Heart left ventricle (tissue), 16 donors: ENCODE measurements around the gene FAM241B. TPM values are rescaled to one million over a fixed set of nuclear protein-coding genes. Genes with fewer than 3 reads are reported as not detected.

Experiments used
- ATAC-seq, 4 donors: fragments of 200-7000 bp; cut with Tn5 transposase; one replicate each; pipeline ENCODE4 v1.9.1; 2020 to 2022; ENCODE audit warnings: moderate library complexity in 4 of 4, mild to moderate bottlenecking in 3 of 4, moderate number of reproducible peaks in 1 of 4
- DNase-seq, 5 donors: peaks; one replicate each; pipeline ENCODE4 v3.0.0-alpha.2; 2020
- H3K27ac ChIP-seq, 12 donors: fragments of 200-600 bp; sonication (generic) in 4 of 12; one replicate each; pipeline versions ENCODE4 v1.5.0 to v1.8.0; 2016 to 2022; ENCODE audit warnings: mild to moderate bottlenecking in 2 of 12
- H3K27me3 ChIP-seq, 9 donors: fragments of 200-600 bp; sonication (generic) in 2 of 9; one replicate each; pipeline versions ENCODE4 v1.5.1 to v1.8.0; 2016 to 2022; ENCODE audit warnings: mild to moderate bottlenecking in 3 of 9
- H3K36me3 ChIP-seq, 9 donors: fragments of 200-600 bp; sonication (generic) in 2 of 9; one replicate each; pipeline versions ENCODE4 v1.5.0 to v1.8.0; 2018 to 2022; ENCODE audit warnings: mild to moderate bottlenecking in 2 of 9
- H3K4me1 ChIP-seq, 12 donors: fragments of 200-600 bp; sonication (generic) in 4 of 12; one replicate each; pipeline versions ENCODE4 v1.5.0 to v1.8.0; 2016 to 2022; ENCODE audit warnings: mild to moderate bottlenecking in 3 of 12
- H3K4me3 ChIP-seq, 12 donors: fragments of 200-600 bp; sonication (generic) in 4 of 12; one replicate each; pipeline versions ENCODE4 v1.5.0 to v1.8.0; 2017 to 2022; ENCODE audit warnings: mild to moderate bottlenecking in 9 of 12, moderate library complexity in 4 of 12
- H3K9me3 ChIP-seq, 12 donors: fragments of 200-600 bp; sonication (generic) in 4 of 12; one replicate each; pipeline versions ENCODE4 v1.5.0 to v1.8.0; 2016 to 2022; ENCODE audit warnings: mild to moderate bottlenecking in 1 of 12
- POLR2A ChIP-seq, 2 donors: fragments of 450-650 bp; IDR thresholded peaks; one replicate each; pipeline ENCODE4 v1.6.1; 2017; ENCODE audit warnings: antibody characterized with exemption in 2 of 2, mild to moderate bottlenecking in 2 of 2, moderate library complexity in 2 of 2
- WGBS, 4 donors: extraction: QIAGEN DNeasy Blood & Tissue Kit in 2 of 4; methylation state at CpG; one replicate each; pipeline versions ENCODE4 v1.1.5 to v1.1.7; 2013 to 2018; 5-methylcytosine and 5-hydroxymethylcytosine counted together
- intact Hi-C, 10 donors: fragments of 100-400 bp; cut with DNase I; formaldehyde crosslinking; loops; one replicate each; pipeline versions ENCODE4 v1.11.1 to v1.14.2; 2022
- polyA plus RNA-seq, 2 donors: library from polyadenylated mRNA; stranded (reverse); fragments of 200-250 nt; gene quantifications; one replicate each; pipeline ENCODE4 v1.2.3, GENCODE V29; 2013
- total RNA-seq, 9 donors: library from RNA; depleted of rRNA in 2 of 9; stranded (reverse); fragments of >200 nt in 2 of 9; fragmentation: NEBNext Ultra II Directional in 3 of 9; extraction: Animal tissue kit (Norgen Biotek cat#: 25700) in 3 of 9; gene quantifications; one replicate each; pipeline versions ENCODE4 v1.1.0 to v1.2.4, GENCODE V29; 2016 to 2023
- TF ChIP-seq, protein P1 (sequence below), 12 donors: fragments of 200-600 bp; sonication (generic) in 4 of 12; IDR thresholded peaks; one replicate each; pipeline versions ENCODE4 v1.5.0 to v1.8.0; 2018 to 2022; ENCODE audit warnings: antibody characterized with exemption in 12 of 12, mild to moderate bottlenecking in 5 of 12
- donor health status: ischemic (EF 13 %, LVEDD 7.1; RV severe dilation, severe dysfunction).
- donor health status: healthy with polysubstance abuse.
- donor health status: DM: no; HTN: yes; CAD: no.
- donor health status: DM: no; HTN: no; CAD: no.
- donor health status: ischemic (EF 25% LVEDD 6.9; RV normal size, moderate dysfunction).
- donor health status: ischemic (EF 25% LVEDD 5.7; RV mildly dilated, moderate dysfunction).
- donor health status: healthy.
- donor health status: DM: yes; HTN: yes; CAD: no.
- donor health status: ischemic (EF 35%, LVEDD 5.7; RV mildly dilated, moderate dysfunction).
- donor health status: nonischemic (EF 11% LVEDD 7.7; RV severe dilation, severe dysfunction).
- donor health status: DM: yes; HTN: yes; CAD: no.
- donor health status: PGD.
- donor health status: ischemic (EF 29% LVEDD 5.4; RV normal size, mild dysfunction).
- donor health status: nonischemic (EF 23%, LVEDD 6.1; RV moderate dilation, normal function).

Gene FAM241B
- total and polyA plus RNA-seq, 11 donors = 0.64 to 7.8 (median 4.5) TPM

DNA sequence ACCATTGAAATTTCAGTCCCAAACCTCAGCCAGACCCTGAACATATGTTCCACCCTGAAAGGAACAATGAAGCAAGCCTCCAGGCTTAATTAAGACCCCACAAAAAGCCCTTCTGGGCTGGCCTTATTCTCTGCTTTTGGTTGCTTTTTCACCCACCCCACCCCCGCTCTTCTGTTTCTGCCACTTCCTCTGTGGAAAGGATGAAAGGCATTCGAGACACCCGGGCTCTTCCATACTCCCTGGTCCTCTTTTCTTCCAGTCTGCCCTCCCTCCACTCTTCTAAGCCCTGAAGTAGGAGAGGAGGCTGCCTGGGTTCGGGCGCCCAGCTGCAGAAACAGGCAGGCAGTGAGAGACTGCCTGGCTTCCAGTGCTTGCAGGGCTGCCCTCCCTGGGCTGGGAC, 9.4 kb upstream of the FAM241B start:
- intact Hi-C loops = no loop called here
- Histone ChIP-seq H3K36me3 (no peaks in the 10 kb centered on the region), H3K27me3 (peaks cover 0 to 9% (median 0%) of the 10 kb centered on the region in 9 donors), H3K4me3 (no peak overlapping the region), H3K4me1 (peaks cover 0 to 5% (median 0%) of the 10 kb centered on the region in 12 donors), H3K27ac (no peak overlapping the region), H3K9me3 (peaks cover 0 to 8% (median 0%) of the 10 kb centered on the region in 12 donors)
- no peak for DNase-seq
- WGBS, 4 donors = 50 to 56% (median 53%) methylated on average over 5 of the region's 5 CpGs
- ATAC-seq = no peak
- TF ChIP-seq, protein P1, sequence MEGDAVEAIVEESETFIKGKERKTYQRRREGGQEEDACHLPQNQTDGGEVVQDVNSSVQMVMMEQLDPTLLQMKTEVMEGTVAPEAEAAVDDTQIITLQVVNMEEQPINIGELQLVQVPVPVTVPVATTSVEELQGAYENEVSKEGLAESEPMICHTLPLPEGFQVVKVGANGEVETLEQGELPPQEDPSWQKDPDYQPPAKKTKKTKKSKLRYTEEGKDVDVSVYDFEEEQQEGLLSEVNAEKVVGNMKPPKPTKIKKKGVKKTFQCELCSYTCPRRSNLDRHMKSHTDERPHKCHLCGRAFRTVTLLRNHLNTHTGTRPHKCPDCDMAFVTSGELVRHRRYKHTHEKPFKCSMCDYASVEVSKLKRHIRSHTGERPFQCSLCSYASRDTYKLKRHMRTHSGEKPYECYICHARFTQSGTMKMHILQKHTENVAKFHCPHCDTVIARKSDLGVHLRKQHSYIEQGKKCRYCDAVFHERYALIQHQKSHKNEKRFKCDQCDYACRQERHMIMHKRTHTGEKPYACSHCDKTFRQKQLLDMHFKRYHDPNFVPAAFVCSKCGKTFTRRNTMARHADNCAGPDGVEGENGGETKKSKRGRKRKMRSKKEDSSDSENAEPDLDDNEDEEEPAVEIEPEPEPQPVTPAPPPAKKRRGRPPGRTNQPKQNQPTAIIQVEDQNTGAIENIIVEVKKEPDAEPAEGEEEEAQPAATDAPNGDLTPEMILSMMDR (IDR thresholded peaks at IDR 0.05) = no peak
- TF ChIP-seq POLR2A (IDR thresholded peaks at IDR 0.05) = no peak

DNA sequence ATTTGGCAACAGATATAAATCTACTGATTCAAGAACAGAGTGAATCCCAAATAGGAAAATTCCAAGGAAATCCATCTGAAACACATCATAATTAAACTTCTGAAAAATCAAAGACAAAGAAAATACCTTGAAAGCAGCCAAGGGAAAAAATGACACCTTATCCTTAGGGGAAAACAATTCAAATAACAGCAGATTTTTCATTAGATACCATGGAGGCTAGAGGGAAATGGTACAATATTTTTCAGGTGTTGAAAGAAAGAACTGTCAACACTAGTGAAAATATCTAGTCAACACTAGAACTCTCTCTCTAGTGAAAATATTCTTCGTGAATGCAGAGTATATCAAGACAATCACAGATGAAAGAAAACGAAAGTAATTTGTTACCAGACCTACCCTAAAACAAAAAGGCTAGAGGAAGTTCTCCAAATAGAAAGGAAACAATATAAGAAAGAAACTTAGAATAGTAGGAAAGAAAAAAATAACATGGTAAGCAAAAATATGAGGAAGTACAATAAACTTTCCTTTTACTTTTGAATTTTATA, 5.7 kb upstream of the FAM241B start:
- ATAC-seq (no peak), DNase-seq (no peak)
- Histone ChIP-seq H3K27me3 (peaks cover 0 to 16% (median 0%) of the 10 kb centered on the region in 9 donors), H3K36me3 (no peaks in the 10 kb centered on the region), H3K9me3 (peaks cover 0 to 8% (median 0%) of the 10 kb centered on the region in 12 donors), H3K4me1 (peaks cover 0 to 5% (median under 1%) of the 10 kb centered on the region in 12 donors), H3K27ac (peak overlapping the region in 1 of 12 donors; percentile 42), H3K4me3 (no peak overlapping the region)
- 35 to 59% (median 40%) methylated on average over 2 of the region's 2 CpGs for WGBS, 4 donors
- intact Hi-C loops = no loop called here
- no peak for TF ChIP-seq POLR2A (IDR thresholded peaks at IDR 0.05)
- TF ChIP-seq, protein P1 (IDR thresholded peaks at IDR 0.05) = no peak

DNA sequence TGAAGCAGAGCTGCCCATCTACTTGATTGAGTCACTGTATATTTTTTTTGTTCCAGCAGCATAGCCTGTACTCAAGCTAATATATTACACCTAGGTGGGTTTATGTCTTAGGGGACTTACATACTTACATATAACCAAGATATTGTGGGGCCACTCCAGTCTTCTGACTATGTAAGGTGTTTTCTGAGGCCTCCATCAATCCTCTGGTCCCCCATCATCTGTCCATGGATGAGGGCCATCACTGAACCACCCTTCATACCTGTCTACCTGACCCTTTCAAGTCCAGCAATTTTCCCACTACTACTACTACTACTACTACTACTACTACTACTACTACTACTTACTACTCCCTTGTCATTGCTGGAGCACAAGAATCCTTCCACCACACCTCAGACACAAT, 3.2 kb upstream of the FAM241B start:
- DNase-seq (no peak), ATAC-seq (no peak)
- no peaks in the 10 kb centered on the region for H3K36me3 ChIP-seq
- peaks cover 0 to 28% (median 0%) of the 10 kb centered on the region in 9 donors for H3K27me3 ChIP-seq
- intact Hi-C loops = no loop called here
- H3K9me3 ChIP-seq = peaks cover 0 to 8% (median 0%) of the 10 kb centered on the region in 12 donors
- H3K4me1 ChIP-seq = peaks cover 0 to 16% (median 7%) of the 10 kb centered on the region in 12 donors
- no peak for TF ChIP-seq POLR2A (IDR thresholded peaks at IDR 0.05)
- TF ChIP-seq, protein P1 (IDR thresholded peaks at IDR 0.05) = no peak
- no peak overlapping the region for H3K27ac ChIP-seq
- H3K4me3 ChIP-seq = no peak overlapping the region

DNA sequence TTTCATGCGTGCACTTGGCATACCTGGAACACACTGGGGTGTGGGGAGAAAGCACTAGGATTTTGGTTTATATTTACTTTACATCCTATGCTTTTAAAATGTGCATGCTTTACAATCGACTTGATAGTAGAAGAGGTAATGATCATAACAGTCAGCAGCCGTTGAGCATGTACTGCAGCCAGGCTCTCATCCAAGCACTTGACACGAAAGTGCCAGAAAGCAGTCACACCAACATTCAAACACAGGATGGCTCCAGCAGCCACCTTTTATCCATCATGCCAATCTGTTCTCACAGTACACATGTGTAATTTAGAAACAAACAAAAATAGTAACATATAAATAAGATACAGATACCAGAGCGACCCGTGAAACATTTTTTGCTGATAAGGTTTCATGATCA, 1.2 kb upstream of the FAM241B start:
- no peak overlapping the region for H3K27ac ChIP-seq
- peaks cover 0 to 16% (median 7%) of the 10 kb centered on the region in 12 donors for H3K4me1 ChIP-seq
- no peak overlapping the region for H3K4me3 ChIP-seq
- DNase-seq = no peak
- TF ChIP-seq, protein P1 (IDR thresholded peaks at IDR 0.05) = no peak
- TF ChIP-seq POLR2A (IDR thresholded peaks at IDR 0.05) = no peak
- peaks cover 0 to 28% (median 0%) of the 10 kb centered on the region in 9 donors for H3K27me3 ChIP-seq
- ATAC-seq = peak in 1 of 4 donors; percentile 31
- WGBS, 4 donors = 30 to 41% (median 33%) methylated on average over 6 of the region's 6 CpGs
- no peaks in the 10 kb centered on the region for H3K36me3 ChIP-seq
- intact Hi-C loops = no loop called here
- peaks cover 0 to 4% (median 0%) of the 10 kb centered on the region in 12 donors for H3K9me3 ChIP-seq
